ENCODE data around the gene CAMK4.

DNA sequence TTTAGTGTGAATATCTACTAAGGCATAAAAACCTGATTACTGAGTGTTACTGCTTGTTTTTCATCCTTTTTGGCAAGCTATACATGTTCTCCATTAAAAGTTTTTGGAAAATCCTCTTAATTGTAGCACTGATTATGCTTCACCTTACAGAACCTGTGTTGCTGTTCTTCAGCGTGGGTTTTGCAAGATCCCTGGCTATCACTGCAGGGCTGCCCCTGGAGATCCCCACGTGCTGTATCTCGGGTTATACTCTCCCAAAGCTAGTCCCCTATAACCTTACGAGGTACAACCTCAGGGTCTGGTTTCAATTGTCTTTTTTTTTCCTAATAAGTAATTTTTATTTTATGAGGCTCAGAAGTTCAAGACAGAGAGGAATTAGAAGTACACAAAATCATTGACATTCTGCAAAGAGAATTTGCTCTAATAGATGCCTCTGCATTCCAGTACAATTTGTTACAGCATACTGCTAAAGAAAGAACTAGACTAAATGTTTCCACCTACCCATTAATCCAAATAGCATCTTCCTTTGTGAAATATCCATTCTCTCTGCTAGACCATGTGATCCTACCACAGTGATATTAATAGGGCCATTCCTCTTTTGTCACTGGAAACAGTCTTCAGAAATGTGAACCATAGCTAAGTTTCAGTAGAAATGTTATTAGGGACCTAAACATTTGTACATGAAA lies 25.8 kb upstream of the CAMK4 start:
- TF ChIP-seq, protein P1, sequence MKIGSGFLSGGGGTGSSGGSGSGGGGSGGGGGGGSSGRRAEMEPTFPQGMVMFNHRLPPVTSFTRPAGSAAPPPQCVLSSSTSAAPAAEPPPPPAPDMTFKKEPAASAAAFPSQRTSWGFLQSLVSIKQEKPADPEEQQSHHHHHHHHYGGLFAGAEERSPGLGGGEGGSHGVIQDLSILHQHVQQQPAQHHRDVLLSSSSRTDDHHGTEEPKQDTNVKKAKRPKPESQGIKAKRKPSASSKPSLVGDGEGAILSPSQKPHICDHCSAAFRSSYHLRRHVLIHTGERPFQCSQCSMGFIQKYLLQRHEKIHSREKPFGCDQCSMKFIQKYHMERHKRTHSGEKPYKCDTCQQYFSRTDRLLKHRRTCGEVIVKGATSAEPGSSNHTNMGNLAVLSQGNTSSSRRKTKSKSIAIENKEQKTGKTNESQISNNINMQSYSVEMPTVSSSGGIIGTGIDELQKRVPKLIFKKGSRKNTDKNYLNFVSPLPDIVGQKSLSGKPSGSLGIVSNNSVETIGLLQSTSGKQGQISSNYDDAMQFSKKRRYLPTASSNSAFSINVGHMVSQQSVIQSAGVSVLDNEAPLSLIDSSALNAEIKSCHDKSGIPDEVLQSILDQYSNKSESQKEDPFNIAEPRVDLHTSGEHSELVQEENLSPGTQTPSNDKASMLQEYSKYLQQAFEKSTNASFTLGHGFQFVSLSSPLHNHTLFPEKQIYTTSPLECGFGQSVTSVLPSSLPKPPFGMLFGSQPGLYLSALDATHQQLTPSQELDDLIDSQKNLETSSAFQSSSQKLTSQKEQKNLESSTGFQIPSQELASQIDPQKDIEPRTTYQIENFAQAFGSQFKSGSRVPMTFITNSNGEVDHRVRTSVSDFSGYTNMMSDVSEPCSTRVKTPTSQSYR (CRISPR knock-in tag; IDR thresholded peaks at IDR 0.05), result no peak
- TF ChIP-seq, protein P2, sequence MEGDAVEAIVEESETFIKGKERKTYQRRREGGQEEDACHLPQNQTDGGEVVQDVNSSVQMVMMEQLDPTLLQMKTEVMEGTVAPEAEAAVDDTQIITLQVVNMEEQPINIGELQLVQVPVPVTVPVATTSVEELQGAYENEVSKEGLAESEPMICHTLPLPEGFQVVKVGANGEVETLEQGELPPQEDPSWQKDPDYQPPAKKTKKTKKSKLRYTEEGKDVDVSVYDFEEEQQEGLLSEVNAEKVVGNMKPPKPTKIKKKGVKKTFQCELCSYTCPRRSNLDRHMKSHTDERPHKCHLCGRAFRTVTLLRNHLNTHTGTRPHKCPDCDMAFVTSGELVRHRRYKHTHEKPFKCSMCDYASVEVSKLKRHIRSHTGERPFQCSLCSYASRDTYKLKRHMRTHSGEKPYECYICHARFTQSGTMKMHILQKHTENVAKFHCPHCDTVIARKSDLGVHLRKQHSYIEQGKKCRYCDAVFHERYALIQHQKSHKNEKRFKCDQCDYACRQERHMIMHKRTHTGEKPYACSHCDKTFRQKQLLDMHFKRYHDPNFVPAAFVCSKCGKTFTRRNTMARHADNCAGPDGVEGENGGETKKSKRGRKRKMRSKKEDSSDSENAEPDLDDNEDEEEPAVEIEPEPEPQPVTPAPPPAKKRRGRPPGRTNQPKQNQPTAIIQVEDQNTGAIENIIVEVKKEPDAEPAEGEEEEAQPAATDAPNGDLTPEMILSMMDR (IDR thresholded peaks at IDR 0.05), result no peak
- TF ChIP-seq NFYB (CRISPR knock-in tag; conservative IDR thresholded peaks at IDR 0.05; ENCODE audit: low read depth), result no peak
